Stimulated activated CD8-positive, alpha-beta memory T cell treated with anti-CD3 and anti-CD28 coated beads, Interleukin-15, amount 100 ng/mL, for 4 hours (primary cell): ENCODE results near the gene OR4D2.

ENCODE experiments used
- DNase-seq, 2 donors: peaks; one replicate each; pipeline ENCODE4 v3.0.0-alpha.2; 2020; ENCODE audit warnings: low read depth in 2 of 2

OR4D2 gene

DNA sequence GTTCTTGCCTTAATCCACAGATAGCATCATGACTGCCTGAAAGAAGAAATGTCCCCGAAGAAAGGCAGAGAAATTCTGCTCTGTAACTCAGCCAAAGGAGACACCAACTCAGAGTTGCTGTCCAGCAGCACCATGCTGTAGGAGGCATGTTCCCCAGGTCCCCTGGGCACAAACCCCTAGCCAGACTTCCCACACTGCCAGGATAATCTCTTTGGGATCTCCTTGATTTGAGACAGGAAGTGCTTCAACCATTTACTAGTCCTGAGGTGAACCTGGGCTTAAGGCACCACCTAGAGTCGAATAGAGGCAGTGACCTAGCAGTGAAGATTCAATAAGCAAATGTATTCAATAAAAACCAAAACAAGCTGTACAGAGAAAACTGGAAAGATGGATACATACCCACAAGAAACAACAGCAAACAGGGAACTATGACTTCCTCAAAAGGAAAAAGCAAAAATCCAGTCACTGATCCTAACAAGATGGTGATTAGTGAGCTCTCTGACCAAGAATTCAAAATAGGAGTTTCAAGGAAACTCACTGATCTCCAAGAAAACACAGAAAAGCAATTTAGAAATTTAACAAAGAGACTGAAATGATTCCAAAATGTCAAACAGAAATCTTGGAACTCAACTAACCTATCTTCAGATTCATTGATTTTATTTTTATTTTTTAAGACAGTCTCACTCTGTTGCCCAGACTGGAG is 5.7 kb downstream of the OR4D2 start:
- DNase-seq: peak in 1 of 2 donors; percentile 24

- no peak for DNase-seq
Measured at GRCh38 chr17:58174871-58175270, 8.1 kb downstream of the OR4D2 start.

- no peak for DNase-seq
Measured at GRCh38 chr17:58176200-58176599, 9.4 kb downstream of the OR4D2 start.

DNA sequence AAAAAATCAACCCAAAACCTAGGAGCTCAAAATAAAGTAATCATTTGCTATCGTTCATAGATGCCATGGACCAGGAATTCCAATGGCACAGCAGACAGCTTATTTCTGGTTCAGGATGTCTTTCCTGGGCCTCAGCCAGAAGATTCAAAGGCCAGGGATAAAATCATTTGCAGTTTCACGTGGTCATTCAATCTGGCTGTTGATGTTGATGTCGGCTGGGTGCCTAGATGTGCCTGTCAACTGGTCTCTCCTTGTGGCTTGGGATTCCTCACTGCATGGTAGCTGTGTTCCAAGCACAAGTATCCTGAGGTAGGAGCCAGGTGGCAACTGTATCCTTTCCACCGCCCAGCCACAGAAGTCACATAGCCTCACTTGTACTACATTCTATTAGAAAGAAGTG is 15.0 kb downstream of the OR4D2 start:
- DNase-seq: no peak

- no peak for DNase-seq
Measured at GRCh38 chr17:58183514-58183913, 16.7 kb downstream of the OR4D2 start.

DNA sequence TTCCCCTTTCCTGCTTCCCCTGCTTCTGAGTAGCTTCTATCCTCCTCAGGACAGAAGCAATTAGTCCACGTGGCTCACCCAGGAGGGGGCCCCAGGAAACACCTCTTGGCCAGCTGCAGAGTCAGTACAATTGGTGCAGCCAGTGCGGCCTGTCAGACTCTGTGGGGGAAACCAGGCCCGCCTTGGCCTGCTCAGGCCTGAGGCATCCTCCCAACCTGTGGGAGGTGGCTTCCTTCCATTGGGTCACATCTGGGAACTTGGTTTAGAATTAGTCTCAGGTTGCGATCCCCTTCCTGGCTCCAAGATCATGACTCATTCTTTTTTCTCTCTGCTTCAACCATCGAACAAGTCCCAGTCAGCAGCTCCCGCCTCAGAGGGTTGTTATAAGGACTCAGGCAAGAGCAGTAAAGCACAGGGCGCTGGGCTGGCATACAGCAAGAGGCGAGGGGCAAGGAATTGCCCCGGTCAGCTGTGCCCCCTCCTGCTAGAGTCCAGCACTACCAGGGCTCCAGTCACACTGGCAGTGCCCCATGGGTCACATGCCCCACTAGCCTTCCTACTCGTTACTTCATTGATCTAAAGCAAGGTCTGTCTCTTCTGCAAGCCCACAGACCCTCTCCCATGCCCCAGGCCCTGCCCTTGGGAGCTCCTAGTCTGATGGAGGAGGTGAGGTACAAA is 17.7 kb downstream of the OR4D2 start:
- DNase-seq: no peak

DNA sequence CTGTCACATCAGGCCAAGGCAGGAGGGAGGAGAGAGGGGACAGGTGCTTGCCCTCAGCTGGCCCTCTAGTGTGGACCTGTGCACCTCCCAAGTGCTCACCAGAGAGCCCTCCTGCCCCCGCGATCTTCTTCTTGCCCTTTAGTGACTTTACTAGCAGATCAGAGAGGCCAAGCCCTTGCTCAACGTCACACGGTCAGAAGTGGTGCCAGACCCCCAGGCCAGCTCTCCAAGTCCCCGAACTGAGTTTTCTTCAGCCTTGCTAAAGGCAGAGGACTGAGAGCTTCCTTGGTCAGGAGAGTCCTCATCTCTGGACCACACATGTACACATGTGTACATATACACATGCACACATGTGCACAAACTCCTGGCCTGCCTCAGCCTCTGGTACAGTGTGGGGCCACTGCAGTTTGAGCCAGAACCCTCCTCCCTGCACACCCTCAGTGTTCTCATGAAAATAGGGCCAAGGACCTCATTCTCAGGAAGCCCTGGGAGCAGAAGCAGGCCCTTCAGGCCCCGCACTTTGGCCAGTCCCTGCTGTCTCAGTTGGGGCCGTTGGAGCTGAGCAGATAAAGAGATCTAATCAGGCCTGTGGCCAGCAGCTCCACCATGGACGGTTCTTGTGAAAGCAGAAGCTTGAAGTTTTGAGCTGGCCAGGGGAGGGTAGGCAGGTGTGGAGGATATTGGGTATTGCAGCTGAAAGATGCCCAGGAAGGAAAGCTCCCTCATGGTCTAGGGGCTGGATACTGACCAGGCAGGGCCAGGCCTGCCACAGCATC is 18.4 kb downstream of the OR4D2 start:
- no peak for DNase-seq

GRCh38 chr17:58186591-58186990 is 19.8 kb downstream of the OR4D2 start:
- DNase-seq: no peak

- DNase-seq: no peak
Measured at GRCh38 chr17:58187063-58187462, 20.3 kb downstream of the OR4D2 start.

GRCh38 chr17:58187675-58188074 is 20.9 kb downstream of the OR4D2 start:
- no peak for DNase-seq

GRCh38 chr17:58189436-58190146 is 22.8 kb downstream of the OR4D2 start:
- no peak for DNase-seq

- no peak for DNase-seq
Measured at GRCh38 chr17:58191241-58191896, 24.6 kb downstream of the OR4D2 start.

- no peak for DNase-seq
Measured at GRCh38 chr17:58192612-58193011, 25.8 kb downstream of the OR4D2 start, which contains the start of gene EPX. EPX (plus strand) TSS chr17:58192726; CDS start chr17:58192847, 121 bp downstream.

GRCh38 chr17:58193641-58194255 is 27.0 kb downstream of the OR4D2 start:
- no peak for DNase-seq

DNA sequence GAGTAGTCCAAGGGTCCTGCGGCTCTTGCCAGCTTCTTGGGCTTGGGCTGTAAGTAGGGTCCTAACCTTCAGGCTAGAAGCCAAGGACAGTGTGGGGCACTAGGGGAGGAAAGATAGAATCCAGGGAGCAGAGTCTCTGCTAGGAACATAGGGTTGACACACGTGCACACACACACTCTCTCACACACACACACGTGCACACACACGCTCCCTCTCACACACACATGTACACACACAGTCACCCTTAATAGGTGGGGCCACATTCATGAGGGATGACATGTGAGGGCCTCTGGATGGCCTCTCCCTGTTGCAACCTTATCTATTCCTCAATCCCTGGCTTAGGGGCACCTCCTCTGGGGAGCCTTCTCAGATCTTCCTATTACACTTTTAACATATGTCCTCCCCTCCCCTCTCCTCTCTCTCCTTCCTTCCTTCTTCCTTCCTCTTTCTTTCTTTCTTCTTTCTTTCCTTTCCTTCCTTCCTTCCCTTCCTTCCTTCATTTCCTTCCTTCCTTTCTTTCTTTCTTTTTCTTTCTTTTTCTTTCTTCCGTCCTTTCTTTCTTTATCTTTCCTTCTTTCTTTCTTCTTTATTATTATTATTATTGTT is 28.8 kb downstream of the OR4D2 start:
- no peak for DNase-seq

- no peak for DNase-seq
Measured at GRCh38 chr17:58196610-58197009, 29.8 kb downstream of the OR4D2 start.

DNA sequence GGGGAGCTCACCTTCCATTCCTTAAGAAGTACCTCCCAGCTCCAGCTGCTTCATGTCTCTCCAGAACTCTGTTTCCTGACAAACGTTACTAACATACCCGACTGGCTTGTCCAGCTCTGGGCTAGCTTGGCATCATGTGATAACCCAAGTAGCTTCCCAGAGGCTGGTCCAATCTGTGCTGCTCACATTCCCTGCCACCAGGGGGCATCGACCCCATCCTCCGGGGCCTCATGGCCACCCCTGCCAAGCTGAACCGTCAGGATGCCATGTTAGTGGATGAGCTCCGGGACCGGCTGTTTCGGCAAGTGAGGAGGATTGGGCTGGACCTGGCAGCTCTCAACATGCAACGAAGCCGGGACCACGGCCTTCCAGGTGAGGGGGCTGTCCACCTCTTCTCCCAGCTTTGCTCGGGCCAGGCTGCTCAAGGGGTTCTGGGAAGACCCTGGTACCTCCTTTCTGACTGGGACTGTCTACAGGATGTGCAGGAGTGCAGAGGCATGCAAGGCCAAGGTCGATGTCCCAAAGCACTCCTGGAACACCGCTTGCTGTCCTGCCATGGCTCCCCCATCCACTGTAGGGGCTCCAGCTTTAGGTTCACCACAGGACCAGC is 33.3 kb downstream of the OR4D2 start:
- peak in 1 of 2 donors; percentile 13 for DNase-seq

DNA sequence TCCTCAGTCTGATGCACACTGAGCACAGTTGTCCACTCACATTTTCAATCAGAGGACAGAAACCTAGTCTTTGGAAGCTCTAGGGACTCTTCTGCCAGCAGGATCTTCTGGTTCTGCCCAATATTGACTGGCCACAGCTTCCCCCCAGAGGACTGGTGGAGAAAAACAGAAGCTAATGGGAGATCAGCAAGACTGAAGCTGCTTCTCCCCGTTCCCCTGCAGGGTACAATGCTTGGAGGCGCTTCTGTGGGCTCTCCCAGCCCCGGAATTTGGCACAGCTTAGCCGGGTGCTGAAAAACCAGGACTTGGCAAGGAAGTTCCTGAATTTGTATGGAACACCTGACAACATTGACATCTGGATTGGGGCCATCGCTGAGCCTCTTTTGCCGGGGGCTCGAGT is 36.1 kb downstream of the OR4D2 start:
- DNase-seq: no peak

DNA sequence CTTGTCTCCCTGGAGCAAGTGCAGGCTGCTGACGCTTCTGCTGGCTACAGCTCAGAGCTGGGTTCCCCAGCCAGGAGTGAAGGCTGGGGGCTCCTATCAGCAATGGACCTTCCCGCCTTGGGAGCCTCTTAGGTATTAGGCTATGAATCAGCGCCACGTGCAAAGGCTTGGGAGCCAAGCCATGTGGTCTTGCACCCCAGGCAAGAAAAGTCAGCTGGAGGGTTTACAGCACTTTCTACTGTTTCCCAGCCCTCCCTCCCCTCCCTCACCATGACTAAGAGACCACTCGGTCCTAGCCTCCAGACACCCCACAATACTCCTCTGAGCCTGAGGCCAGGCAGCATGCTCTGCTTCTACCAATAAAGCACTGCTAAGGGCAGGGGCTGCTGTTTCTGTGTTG is 38.0 kb downstream of the OR4D2 start:
- DNase-seq: no peak

- DNase-seq: no peak
Measured at GRCh38 chr17:58205936-58206335, 39.2 kb downstream of the OR4D2 start.
